ENCODE data around the gene WNT3A.

DNA sequence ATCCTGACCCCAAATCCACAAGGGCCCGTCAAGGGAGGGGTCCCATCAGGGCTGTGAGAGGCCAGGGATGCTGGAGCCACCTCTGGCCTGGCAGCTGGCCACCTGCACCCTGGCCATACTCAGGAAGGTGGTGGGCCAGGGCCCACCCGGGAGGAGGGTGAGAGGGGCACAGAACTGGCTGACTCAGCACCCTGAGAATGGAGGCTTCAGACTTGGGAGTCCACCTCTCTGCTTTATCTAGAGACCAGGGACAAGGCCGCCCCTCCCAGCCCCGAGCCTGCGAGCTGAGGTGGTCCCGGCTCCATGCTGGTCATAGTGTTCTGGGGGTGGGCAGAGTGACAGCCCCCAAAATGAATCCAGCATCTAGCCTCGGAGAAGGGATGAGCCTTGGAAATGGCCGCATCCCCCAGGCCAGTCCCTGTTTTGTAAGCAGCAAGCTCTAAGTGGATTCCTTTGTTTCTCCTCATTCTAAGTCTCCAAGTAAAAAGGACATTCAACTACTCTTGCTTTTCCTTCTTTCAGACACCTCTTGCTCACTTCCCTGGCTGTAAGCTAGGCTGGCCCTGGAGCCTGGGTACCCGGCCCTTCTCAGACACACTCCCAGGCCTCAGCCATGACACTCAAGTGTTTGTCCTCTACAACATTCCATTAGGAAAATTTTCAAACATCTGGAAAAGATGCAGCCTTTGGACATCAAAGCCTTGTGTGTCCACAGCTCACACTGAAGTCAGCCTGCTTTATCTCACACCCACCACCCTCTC is 12.3 kb downstream of the WNT3A start:
- TF ChIP-seq, protein P1, sequence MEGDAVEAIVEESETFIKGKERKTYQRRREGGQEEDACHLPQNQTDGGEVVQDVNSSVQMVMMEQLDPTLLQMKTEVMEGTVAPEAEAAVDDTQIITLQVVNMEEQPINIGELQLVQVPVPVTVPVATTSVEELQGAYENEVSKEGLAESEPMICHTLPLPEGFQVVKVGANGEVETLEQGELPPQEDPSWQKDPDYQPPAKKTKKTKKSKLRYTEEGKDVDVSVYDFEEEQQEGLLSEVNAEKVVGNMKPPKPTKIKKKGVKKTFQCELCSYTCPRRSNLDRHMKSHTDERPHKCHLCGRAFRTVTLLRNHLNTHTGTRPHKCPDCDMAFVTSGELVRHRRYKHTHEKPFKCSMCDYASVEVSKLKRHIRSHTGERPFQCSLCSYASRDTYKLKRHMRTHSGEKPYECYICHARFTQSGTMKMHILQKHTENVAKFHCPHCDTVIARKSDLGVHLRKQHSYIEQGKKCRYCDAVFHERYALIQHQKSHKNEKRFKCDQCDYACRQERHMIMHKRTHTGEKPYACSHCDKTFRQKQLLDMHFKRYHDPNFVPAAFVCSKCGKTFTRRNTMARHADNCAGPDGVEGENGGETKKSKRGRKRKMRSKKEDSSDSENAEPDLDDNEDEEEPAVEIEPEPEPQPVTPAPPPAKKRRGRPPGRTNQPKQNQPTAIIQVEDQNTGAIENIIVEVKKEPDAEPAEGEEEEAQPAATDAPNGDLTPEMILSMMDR (optimal IDR thresholded peaks at IDR 0.05 in 1 of 3, IDR thresholded peaks at IDR 0.05 in 1 of 3, conservative IDR thresholded peaks at IDR 0.05 in 1 of 3; ENCODE audit: extremely low read depth in 1 of 3, insufficient read depth in 2 of 3, low read length in 3 of 3) = no peak
- TF ChIP-seq EZH2 (IDR thresholded peaks at IDR 0.05; ENCODE audit: low read length) = no peak

Data from keratinocyte (primary cell).